Stimulated activated CD4-positive, alpha-beta T cell treated with anti-CD3 and anti-CD28 coated beads, Interleukin-1b, Interleukin-23, amount 100 ng/mL, for 1 hour (primary cell): ENCODE results near the gene PTBP2.
A peak's percentile ranks its signal among the peaks of the same experiment; 100 is the strongest.

ENCODE experiments used
- DNase-seq, 2 donors: peaks; one replicate each; pipeline ENCODE4 v3.0.0-alpha.2; 2020; ENCODE audit warnings: low read depth in 2 of 2

PTBP2 gene

GRCh38 chr1:96721416-96722160 lies at the start of gene PTBP2:
Gene PTBP2, plus strand, starts transcription at chr1:96721784. Its CDS starts 81 bp downstream, at chr1:96721865.
- DNase-seq = peak; percentile 32 to 65

GRCh38 chr1:96674915-96675314 lies 46.7 kb upstream of the PTBP2 start:
- no peak for DNase-seq

GRCh38 chr1:96682056-96682455 lies 39.5 kb upstream of the PTBP2 start:
- no peak for DNase-seq

- DNase-seq = no peak
These were observed 37.7 kb upstream of the PTBP2 start for GRCh38 chr1:96683931-96684330.

GRCh38 chr1:96684744-96685143 lies 36.8 kb upstream of the PTBP2 start:
- DNase-seq = no peak

GRCh38 chr1:96688767-96689166 lies 32.8 kb upstream of the PTBP2 start:
- DNase-seq = no peak

GRCh38 chr1:96695954-96696353 lies 25.6 kb upstream of the PTBP2 start:
- no peak for DNase-seq

- no peak for DNase-seq
These were observed 23.1 kb upstream of the PTBP2 start for GRCh38 chr1:96698342-96698983.

- DNase-seq = no peak
These were observed 18.4 kb upstream of the PTBP2 start for GRCh38 chr1:96703186-96703585.

- DNase-seq = no peak
These were observed 14.6 kb upstream of the PTBP2 start for GRCh38 chr1:96707023-96707422.

GRCh38 chr1:96708482-96708881 lies 13.1 kb upstream of the PTBP2 start:
- DNase-seq = no peak

- DNase-seq = no peak
These were observed 10.7 kb upstream of the PTBP2 start for GRCh38 chr1:96710708-96711477.

GRCh38 chr1:96713649-96714048 lies 7.9 kb upstream of the PTBP2 start:
- DNase-seq = no peak

- DNase-seq = no peak
These were observed 6.7 kb upstream of the PTBP2 start for GRCh38 chr1:96714881-96715280.

- DNase-seq = no peak
These were observed 6.1 kb upstream of the PTBP2 start for GRCh38 chr1:96715482-96715881.

GRCh38 chr1:96721053-96721415 lies 550 bp upstream of the PTBP2 start:
- DNase-seq = no peak

GRCh38 chr1:96722161-96722922 lies 758 bp downstream of the PTBP2 start:
- peak; percentile 5 to 21 for DNase-seq

- no peak for DNase-seq
These were observed 1.4 kb downstream of the PTBP2 start for GRCh38 chr1:96722958-96723357.

GRCh38 chr1:96723377-96723776 lies 1.8 kb downstream of the PTBP2 start:
- DNase-seq = no peak

GRCh38 chr1:96723936-96724335 lies 2.4 kb downstream of the PTBP2 start:
- no peak for DNase-seq

- no peak for DNase-seq
These were observed 6.3 kb downstream of the PTBP2 start for GRCh38 chr1:96727860-96728259.
